B cell (primary cell): ENCODE measurements around the gene CPHXL. TPM values are rescaled to one million over a fixed set of nuclear protein-coding genes. Genes with fewer than 3 reads are reported as not detected.

Source experiments
- ATAC-seq: fragments of 200-7000 bp; cut with Tn5 transposase; one replicate; pipeline ENCODE4 v1.10.0; 2021; ENCODE audit warnings: low read depth, mild to moderate bottlenecking, moderate number of reproducible peaks, moderate library complexity
- CTCF ChIA-PET: fragments of 350-600 bp; sonication (Branson Sonifier 250); formaldehyde crosslinking; loops from one replicate; lab custom pipeline; 2021; ENCODE audit warnings: antibody characterized with exemption, inconsistent platforms; lab: Charles Lee
- POLR2A ChIA-PET: fragments of 350-600 bp; sonication (Branson Sonifier 250); formaldehyde crosslinking; loops from one replicate; lab custom pipeline; 2021; ENCODE audit warnings: antibody characterized with exemption; lab: Charles Lee
- DNase-seq: peaks from one replicate; pipeline ENCODE4 v3.0.0; 2013
- H2AFZ ChIP-seq: 2 replicates; pipeline ENCODE4 v1.6.1; 2012; ENCODE audit warnings: mild to moderate bottlenecking, low read depth, low read length; ENCODE audit not compliant: insufficient read depth, poor library complexity, severe bottlenecking
- H3K27ac ChIP-seq, 2 donors: 1 replicate in 1 of 2; 2 replicates in 1 of 2; pipeline ENCODE4 v1.5.1; 2012 to 2013; ENCODE audit warnings: low read length in 2 of 2, mild to moderate bottlenecking in 2 of 2, moderate library complexity in 1 of 2
- H3K27me3 ChIP-seq, 4 experiments: fragments of 200-600 bp in 1 of 4; sonication (generic) in 1 of 4; replicated peaks in 1 of 4; 1 replicate in 2 of 4; 2 replicates in 2 of 4; pipeline versions ENCODE4 v1.6.1 to v1.7.0; 2013 to 2016; ENCODE audit warnings: low read length in 3 of 4, mild to moderate bottlenecking in 2 of 4, mixed read lengths in 1 of 4, moderate library complexity in 1 of 4; ENCODE audit not compliant: insufficient read depth in 4 of 4, control insufficient read depth in 3 of 4; ENCODE audit errors: control extremely low read depth in 1 of 4
- H3K36me3 ChIP-seq, 2 experiments: replicated peaks in 1 of 2; 1 replicate in 1 of 2; 2 replicates in 1 of 2; pipeline versions ENCODE4 v1.6.1 to v1.7.1; 2013; ENCODE audit warnings: low read length in 1 of 2; ENCODE audit not compliant: insufficient read depth in 2 of 2, control insufficient read depth in 1 of 2; ENCODE audit errors: control extremely low read depth in 1 of 2, extremely low read depth in 1 of 2
- H3K4me1 ChIP-seq, 2 donors: fragments of 200-600 bp in 1 of 2; sonication (generic) in 1 of 2; 1 replicate in 1 of 2; 2 replicates in 1 of 2; pipeline versions ENCODE4 v1.5.1 to v1.6.1; 2013 to 2017; ENCODE audit warnings: low read length in 2 of 2; ENCODE audit not compliant: control insufficient read depth in 2 of 2, insufficient read depth in 2 of 2
- H3K4me2 ChIP-seq: replicated peaks from 2 replicates; pipeline ENCODE3; 2012; ENCODE audit warnings: mild to moderate bottlenecking, low read depth, low read length; ENCODE audit not compliant: poor library complexity, severe bottlenecking
- H3K4me3 ChIP-seq, 5 experiments: fragments of 200-600 bp in 1 of 5; sonication (generic) in 1 of 5; 1 replicate in 3 of 5; 2 replicates in 2 of 5; pipeline versions ENCODE4 v1.5.1 to v1.7.0; 2011 to 2016; ENCODE audit warnings: low read length in 4 of 5, mild to moderate bottlenecking in 4 of 5, low read depth in 2 of 5, control low read depth in 1 of 5, moderate library complexity in 1 of 5; ENCODE audit not compliant: insufficient read depth in 1 of 5; ENCODE audit errors: control extremely low read depth in 1 of 5, extremely low read depth in 1 of 5
- H3K79me2 ChIP-seq: fragments of 200-600 bp; sonication (generic); one replicate; pipeline ENCODE4 v1.6.0; 2016; ENCODE audit warnings: low read length; ENCODE audit not compliant: control insufficient read depth, insufficient read depth
- H3K9ac ChIP-seq: fragments of 200-600 bp; sonication (generic); 2 replicates; pipeline ENCODE4 v1.6.1; 2017; ENCODE audit warnings: mild to moderate bottlenecking, low read length, moderate library complexity
- H3K9me3 ChIP-seq, 3 donors: one replicate each; pipeline versions ENCODE4 v1.6.1 to v1.7.1; 2013; ENCODE audit warnings: low read length in 2 of 3; ENCODE audit not compliant: control insufficient read depth in 2 of 3, insufficient read depth in 1 of 3; ENCODE audit errors: control extremely low read depth in 1 of 3
- H4K20me1 ChIP-seq: 2 replicates; pipeline ENCODE4 v1.6.0; 2012; ENCODE audit warnings: mild to moderate bottlenecking, low read length; ENCODE audit not compliant: insufficient read depth, control insufficient read depth, poor library complexity, severe bottlenecking
- H3K27ac Mint-ChIP-seq: one replicate; pipeline ENCODE4 v1.8.0; 2021; ENCODE audit warnings: mixed read lengths
- H3K27me3 Mint-ChIP-seq: one replicate; pipeline ENCODE4 v1.8.0; 2021; ENCODE audit warnings: mixed read lengths
- H3K4me1 Mint-ChIP-seq: one replicate; pipeline ENCODE4 v1.8.0; 2021; ENCODE audit warnings: mixed read lengths
- H3K4me3 Mint-ChIP-seq: one replicate; pipeline ENCODE4 v1.8.0; 2021; ENCODE audit warnings: mixed read lengths
- H3K9me3 Mint-ChIP-seq: one replicate; pipeline ENCODE4 v1.8.0; 2022; ENCODE audit warnings: mixed read lengths; ENCODE audit not compliant: insufficient read depth
- EZH2 ChIP-seq: IDR thresholded peaks from 2 replicates; pipeline ENCODE4 v1.6.1; 2012; ENCODE audit warnings: borderline replicate concordance, low read depth, mild to moderate bottlenecking, moderate library complexity, low read length; ENCODE audit not compliant: insufficient read depth, poor library complexity, severe bottlenecking
- WGBS: methylation state at CpG from one replicate; pipeline ENCODE4 v1.1.5; 2013; ENCODE audit warnings: missing lambda C conversion rate; ENCODE audit not compliant: insufficient coverage; 5-methylcytosine and 5-hydroxymethylcytosine counted together
- intact Hi-C: fragments of 100-400 bp; cut with micrococcal nuclease; formaldehyde crosslinking; loops from one replicate; pipeline ENCODE4 v1.10.0; 2022
- polyA plus RNA-seq: library from polyadenylated mRNA; depleted of rRNA; stranded (reverse); fragments of >200 nt; gene quantifications from 2 replicates; pipeline ENCODE4 v1.2.3, GENCODE V29; 2012
- total RNA-seq, 2 donors: library from RNA; stranded (reverse); fragments of 120-200 nt in 1 of 2; gene quantifications; 1 replicate in 1 of 2; 2 replicates in 1 of 2; pipeline versions ENCODE4 v1.2.3 to v1.2.4, GENCODE V29; 2013 to 2022
- TF ChIP-seq, protein P1 (sequence below): fragments of 200-600 bp; IDR thresholded peaks from one replicate; pipeline ENCODE4 v1.8.0; 2022; ENCODE audit warnings: antibody characterized with exemption, mild to moderate bottlenecking

CPHXL gene
- total and polyA plus RNA-seq, 2 donors (not counting 1 experiment from before 2014, with no cell fraction given), result not detected

DNA sequence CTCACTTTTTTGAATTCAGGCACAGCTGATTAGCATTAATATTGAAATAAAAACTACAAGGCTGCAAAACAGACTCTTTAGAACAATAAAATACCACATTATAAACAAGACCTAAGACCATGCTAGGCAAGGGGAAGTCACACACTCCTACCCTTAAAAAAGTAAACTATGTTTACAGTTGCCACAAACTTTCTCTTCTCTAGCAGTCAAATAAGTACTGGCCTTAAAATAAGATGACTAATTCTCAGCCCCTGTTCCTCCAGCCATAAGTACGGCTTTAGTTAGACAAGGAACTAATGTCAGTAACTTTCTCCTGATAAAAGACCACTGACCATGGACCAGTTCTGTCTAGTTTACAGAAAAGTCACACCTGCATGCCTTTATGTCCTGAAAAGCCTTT lies 19.5 kb upstream of the CPHXL start:
- no peaks in the 10 kb centered on the region for H3K4me1 ChIP-seq
- POLR2A ChIA-PET, result no interaction called here
- ATAC-seq (no peak), DNase-seq (no peak)
- H3K79me2 ChIP-seq, result no peaks in the 10 kb centered on the region
- Mint-ChIP-seq H3K9me3 (peaks cover 7% of the 10 kb centered on the region), H3K4me1 (no peaks in the 10 kb centered on the region), H3K27ac (no peak overlapping the region), H3K4me3 (no peak overlapping the region), H3K27me3 (peaks cover 34% of the 10 kb centered on the region)
- no peak overlapping the region for H2AFZ ChIP-seq
- TF ChIP-seq, protein P1, sequence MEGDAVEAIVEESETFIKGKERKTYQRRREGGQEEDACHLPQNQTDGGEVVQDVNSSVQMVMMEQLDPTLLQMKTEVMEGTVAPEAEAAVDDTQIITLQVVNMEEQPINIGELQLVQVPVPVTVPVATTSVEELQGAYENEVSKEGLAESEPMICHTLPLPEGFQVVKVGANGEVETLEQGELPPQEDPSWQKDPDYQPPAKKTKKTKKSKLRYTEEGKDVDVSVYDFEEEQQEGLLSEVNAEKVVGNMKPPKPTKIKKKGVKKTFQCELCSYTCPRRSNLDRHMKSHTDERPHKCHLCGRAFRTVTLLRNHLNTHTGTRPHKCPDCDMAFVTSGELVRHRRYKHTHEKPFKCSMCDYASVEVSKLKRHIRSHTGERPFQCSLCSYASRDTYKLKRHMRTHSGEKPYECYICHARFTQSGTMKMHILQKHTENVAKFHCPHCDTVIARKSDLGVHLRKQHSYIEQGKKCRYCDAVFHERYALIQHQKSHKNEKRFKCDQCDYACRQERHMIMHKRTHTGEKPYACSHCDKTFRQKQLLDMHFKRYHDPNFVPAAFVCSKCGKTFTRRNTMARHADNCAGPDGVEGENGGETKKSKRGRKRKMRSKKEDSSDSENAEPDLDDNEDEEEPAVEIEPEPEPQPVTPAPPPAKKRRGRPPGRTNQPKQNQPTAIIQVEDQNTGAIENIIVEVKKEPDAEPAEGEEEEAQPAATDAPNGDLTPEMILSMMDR, result no peak
- no peak for TF ChIP-seq EZH2
- CTCF ChIA-PET, result no interaction called here
- H3K4me2 ChIP-seq, result no peak overlapping the region
- H3K4me3 ChIP-seq, result no peak overlapping the region
- peaks cover 0 to 8% (median 7%) of the 10 kb centered on the region in 3 donors for H3K9me3 ChIP-seq
- intact Hi-C loops, result no loop called here
- H4K20me1 ChIP-seq, result no peaks in the 10 kb centered on the region
- H3K27me3 ChIP-seq, result peaks cover 0 to 4% (median 0%) of the 10 kb centered on the region in 4 experiments
- H3K27ac ChIP-seq, result no peak overlapping the region
- H3K36me3 ChIP-seq, result no peaks in the 10 kb centered on the region
- no CpG with 5 or more reads among the region's 1 CpG for WGBS
- no peak overlapping the region for H3K9ac ChIP-seq

DNA sequence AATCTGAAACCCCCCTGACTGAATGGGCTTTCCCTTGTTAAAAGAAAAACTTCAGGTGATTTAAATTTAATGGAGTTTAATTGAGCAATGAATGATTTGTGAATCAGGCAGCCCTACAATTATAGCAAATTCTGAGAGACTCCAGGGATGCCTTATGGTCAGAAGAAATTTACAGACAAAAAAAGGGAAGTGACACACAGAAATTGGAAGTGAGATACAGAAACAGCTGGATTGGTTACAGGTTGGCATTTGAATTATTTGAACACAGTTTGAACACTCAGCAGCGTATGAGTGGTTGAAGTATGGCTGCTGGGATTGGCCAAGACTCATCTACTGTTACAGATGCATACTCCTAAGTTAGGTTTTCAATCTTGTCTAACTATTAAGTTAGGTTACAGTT lies 19.0 kb upstream of the CPHXL start:
- ATAC-seq, result no peak
- peaks cover 0 to 12% (median 8%) of the 10 kb centered on the region in 3 donors for H3K9me3 ChIP-seq

More for the DNA sequence above, 19.0 kb upstream of the CPHXL start:
- no peak overlapping the region for H3K27ac ChIP-seq
- CTCF ChIA-PET, result no interaction called here
- no peaks in the 10 kb centered on the region for H3K36me3 ChIP-seq
- H4K20me1 ChIP-seq, result no peaks in the 10 kb centered on the region
- no peaks in the 10 kb centered on the region for H3K4me1 Mint-ChIP-seq
- H3K4me1 ChIP-seq, result no peaks in the 10 kb centered on the region
- POLR2A ChIA-PET, result no interaction called here
- DNase-seq, result no peak
- peaks cover 7% of the 10 kb centered on the region for H3K9me3 Mint-ChIP-seq
- peaks cover 34% of the 10 kb centered on the region for H3K27me3 Mint-ChIP-seq
- no peak overlapping the region for H2AFZ ChIP-seq
- intact Hi-C loops, result no loop called here
- WGBS, result no CpG with 5 or more reads among the region's 1 CpG
- H3K4me3 Mint-ChIP-seq, result no peak overlapping the region
- no peak overlapping the region for H3K4me2 ChIP-seq
- H3K9ac ChIP-seq, result no peak overlapping the region
- no peaks in the 10 kb centered on the region for H3K79me2 ChIP-seq
- no peak overlapping the region for H3K4me3 ChIP-seq
- no peak for TF ChIP-seq EZH2
- TF ChIP-seq, protein P1, result no peak
- no peak overlapping the region for H3K27ac Mint-ChIP-seq
- peaks cover 0 to 4% (median 0%) of the 10 kb centered on the region in 4 experiments for H3K27me3 ChIP-seq
